ENCODE data around the gene SLC9A5.

SLC9A5 gene

GRCh38 chr16:67248401-67249177 lies at the start of gene SLC9A5:
Gene SLC9A5, plus strand, starts transcription at chr16:67248979. Its CDS starts 36 bp downstream, at chr16:67249015.
- no peak for DNase-seq

GRCh38 chr16:67199011-67199807 lies 49.6 kb upstream of the SLC9A5 start, which contains the start of gene ELMO3:
Gene ELMO3, plus strand, starts transcription at chr16:67199131. Its CDS starts 196 bp downstream, at chr16:67199327.
- no peak for DNase-seq

- no peak for DNase-seq
Observed at GRCh38 chr16:67199808-67200198, 49.0 kb upstream of the SLC9A5 start.

GRCh38 chr16:67200491-67200890 lies 48.3 kb upstream of the SLC9A5 start:
- no peak for DNase-seq

- DNase-seq: no peak
Observed at GRCh38 chr16:67201411-67202345, 47.1 kb upstream of the SLC9A5 start.

- DNase-seq: no peak
Observed at GRCh38 chr16:67202426-67202825, 46.4 kb upstream of the SLC9A5 start.

GRCh38 chr16:67202956-67203493 lies 45.8 kb upstream of the SLC9A5 start:
- DNase-seq: no peak

- DNase-seq: no peak
Observed at GRCh38 chr16:67204076-67204475, 44.7 kb upstream of the SLC9A5 start.

GRCh38 chr16:67206129-67206837 lies 42.5 kb upstream of the SLC9A5 start:
- no peak for DNase-seq

- no peak for DNase-seq
Observed at GRCh38 chr16:67206838-67207248, 41.9 kb upstream of the SLC9A5 start.

- DNase-seq: no peak
Observed at GRCh38 chr16:67207249-67208091, 41.3 kb upstream of the SLC9A5 start.

GRCh38 chr16:67208154-67208896 lies 40.5 kb upstream of the SLC9A5 start:
- no peak for DNase-seq

- no peak for DNase-seq
Observed at GRCh38 chr16:67209565-67209964, 39.2 kb upstream of the SLC9A5 start.

GRCh38 chr16:67210069-67210937 lies 38.5 kb upstream of the SLC9A5 start:
- DNase-seq: no peak

- no peak for DNase-seq
Observed at GRCh38 chr16:67211674-67212073, 37.1 kb upstream of the SLC9A5 start.

- DNase-seq: no peak
Observed at GRCh38 chr16:67212766-67213165, 36.0 kb upstream of the SLC9A5 start.

- DNase-seq: no peak
Observed at GRCh38 chr16:67213197-67214019, 35.4 kb upstream of the SLC9A5 start.

GRCh38 chr16:67215706-67216105 lies 33.1 kb upstream of the SLC9A5 start:
- no peak for DNase-seq
